HG03378 (cell line): ENCODE measurements around the gene ZC2HC1C.
A peak's percentile ranks its signal among the peaks of the same experiment; 100 is the strongest.
"Not testable (repeated sequence)": the region's sequence is repeated elsewhere in the genome, so short reads cannot be mapped to it uniquely, and the experiment has no call there.

Experiments
- ATAC-seq: cut with Tn5 transposase; IDR thresholded peaks from one replicate; pipeline ENCODE4 v1.9.1; 2021; ENCODE audit warnings: mild to moderate bottlenecking, moderate library complexity; ENCODE audit not compliant: unreplicated experiment

The ZC2HC1C gene

DNA sequence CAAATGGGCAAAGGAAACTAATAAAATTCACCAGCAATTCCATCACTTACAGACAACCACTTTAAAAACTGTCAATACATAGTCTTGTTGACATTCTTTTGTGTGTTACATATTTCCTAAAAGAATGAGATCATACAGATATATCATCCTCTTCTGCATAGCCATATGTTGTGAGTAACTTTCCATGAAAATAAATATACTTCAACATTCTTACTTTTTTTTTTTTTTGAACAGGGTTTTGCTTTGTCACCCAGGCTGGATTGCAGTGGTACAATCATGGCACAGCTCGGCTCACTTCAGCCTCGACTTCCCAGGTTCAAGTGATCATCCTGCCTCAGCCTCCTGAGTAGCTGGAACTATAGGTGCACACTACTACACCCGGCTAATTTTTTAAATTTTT, 20.9 kb downstream of the ZC2HC1C start:
- ATAC-seq, result no peak

DNA sequence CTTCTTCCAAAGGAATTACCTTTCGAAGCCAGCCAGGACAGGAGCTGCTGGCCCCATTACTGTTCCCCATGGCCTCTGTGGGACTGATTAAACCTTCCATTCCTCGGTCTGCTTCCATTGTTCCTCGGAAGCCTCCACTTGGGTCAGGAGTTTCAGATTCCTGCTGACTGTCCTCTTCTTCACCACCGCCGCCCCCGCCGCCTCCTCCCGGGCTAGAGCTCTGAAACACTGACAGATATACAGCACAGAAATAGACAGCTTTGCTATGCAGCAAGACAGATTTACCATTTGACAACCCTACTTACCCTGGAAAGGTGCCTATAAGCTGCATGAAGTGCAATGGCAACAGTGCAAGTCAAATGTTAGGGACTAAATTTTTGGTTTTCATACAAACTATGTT, 21.8 kb downstream of the ZC2HC1C start:
- ATAC-seq, result no peak

DNA sequence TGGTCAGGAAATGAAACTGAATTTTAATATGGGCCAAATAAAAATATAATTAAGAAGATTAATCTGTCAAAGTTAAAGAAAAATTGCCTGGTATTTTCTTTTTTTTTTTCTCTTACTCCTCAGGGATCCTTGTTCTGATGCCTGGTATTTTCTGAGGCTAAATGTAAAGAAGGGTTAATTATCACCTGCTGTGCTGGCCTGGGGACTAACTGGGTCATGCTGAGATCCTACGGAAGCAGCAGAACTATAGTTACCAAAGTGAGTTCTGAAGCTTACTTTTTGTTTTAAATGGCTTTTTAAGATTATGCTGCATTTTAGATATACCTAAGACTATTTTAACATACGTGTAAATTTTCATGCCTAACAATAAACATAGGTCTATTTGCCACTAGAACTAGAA, 23.3 kb downstream of the ZC2HC1C start:
- no peak for ATAC-seq

DNA sequence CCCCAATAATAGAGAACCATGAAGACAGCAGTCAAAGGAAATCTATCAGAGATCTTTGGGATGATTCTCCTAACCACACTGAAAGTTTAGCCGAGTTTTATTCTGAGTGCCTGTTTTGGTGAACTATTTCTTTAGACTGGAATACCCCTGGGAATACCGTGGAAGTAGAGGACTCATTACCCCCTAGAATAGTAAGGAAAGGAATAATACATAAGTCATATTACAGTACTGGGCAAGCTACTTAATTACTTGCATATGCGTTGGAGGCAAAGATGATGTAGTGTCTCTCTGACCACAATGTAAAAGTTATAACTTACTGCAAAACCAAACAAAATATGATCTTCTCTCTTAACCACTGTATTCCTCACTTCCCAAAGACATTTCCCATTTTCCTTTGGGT, 25.5 kb downstream of the ZC2HC1C start:
- no peak for ATAC-seq

DNA sequence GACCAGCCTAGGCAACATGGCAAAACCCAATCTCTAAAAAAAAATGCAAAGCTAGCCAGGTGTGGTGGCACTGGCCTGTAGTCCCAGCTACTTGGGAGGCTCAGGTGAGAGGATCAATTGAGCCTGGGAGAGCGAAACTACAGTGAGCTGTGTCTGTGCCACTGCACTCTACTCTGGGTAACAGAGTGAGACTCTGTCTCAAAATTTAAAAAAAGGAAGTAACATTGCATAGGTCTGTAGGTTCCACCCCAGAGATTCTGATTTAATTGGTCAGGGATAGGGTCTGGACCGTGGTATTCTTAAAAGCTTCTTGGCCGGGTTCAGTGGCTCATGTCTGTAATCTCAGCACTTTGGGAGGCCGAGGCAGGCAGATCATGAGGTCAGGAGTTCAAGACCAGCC, 26.2 kb downstream of the ZC2HC1C start:
- ATAC-seq, result no peak

- ATAC-seq, result no peak
Observed at GRCh38 chr14:75096959-75097358, 27.5 kb downstream of the ZC2HC1C start.

- no peak for ATAC-seq
Observed at GRCh38 chr14:75098212-75098611, 28.8 kb downstream of the ZC2HC1C start.

- ATAC-seq, result no peak
Observed at GRCh38 chr14:75098682-75099081, 29.2 kb downstream of the ZC2HC1C start.

GRCh38 chr14:75101491-75101890, 32.0 kb downstream of the ZC2HC1C start:
- no peak for ATAC-seq

- no peak for ATAC-seq
Observed at GRCh38 chr14:75107186-75107585, 37.7 kb downstream of the ZC2HC1C start.

- ATAC-seq, result no peak
Observed at GRCh38 chr14:75109877-75110276, 40.4 kb downstream of the ZC2HC1C start.

- no peak for ATAC-seq
Observed at GRCh38 chr14:75113932-75114539, 44.6 kb downstream of the ZC2HC1C start.

GRCh38 chr14:75119056-75119455, 49.6 kb downstream of the ZC2HC1C start:
- no peak for ATAC-seq

DNA sequence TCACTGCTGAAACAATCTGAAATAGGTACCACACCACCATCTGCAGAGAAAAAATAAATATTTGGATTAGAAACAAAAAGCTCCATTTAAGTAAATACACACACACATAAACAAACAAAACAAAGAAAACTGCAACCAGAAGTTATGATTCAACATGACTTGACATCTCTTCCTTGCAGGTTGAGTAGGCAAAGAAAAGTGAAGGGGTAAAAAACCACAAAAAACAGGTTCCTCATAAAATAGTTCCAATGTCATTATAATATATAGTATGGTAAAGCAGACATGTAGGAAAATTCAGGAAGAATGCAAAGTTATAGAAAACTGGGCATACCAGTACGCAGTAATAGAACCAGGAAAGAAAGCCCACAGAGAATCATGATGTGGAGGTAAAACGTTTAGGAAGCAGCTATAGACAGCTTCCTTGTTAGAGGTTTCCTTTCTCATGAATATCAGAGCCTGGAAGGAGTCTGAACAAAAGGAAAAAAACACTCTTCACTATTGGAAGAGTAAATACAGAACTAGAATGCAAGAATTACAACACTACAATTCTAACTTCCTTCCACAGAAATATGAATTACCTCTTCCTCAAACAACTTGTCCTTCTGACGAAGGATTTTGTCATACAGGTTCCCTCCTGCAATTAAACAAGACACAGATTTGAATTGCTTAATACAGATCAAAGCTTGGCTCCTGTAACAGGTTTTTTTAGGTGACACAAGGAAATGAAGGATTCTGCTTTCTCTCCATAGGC, 51.3 kb downstream of the ZC2HC1C start:
- no peak for ATAC-seq

DNA sequence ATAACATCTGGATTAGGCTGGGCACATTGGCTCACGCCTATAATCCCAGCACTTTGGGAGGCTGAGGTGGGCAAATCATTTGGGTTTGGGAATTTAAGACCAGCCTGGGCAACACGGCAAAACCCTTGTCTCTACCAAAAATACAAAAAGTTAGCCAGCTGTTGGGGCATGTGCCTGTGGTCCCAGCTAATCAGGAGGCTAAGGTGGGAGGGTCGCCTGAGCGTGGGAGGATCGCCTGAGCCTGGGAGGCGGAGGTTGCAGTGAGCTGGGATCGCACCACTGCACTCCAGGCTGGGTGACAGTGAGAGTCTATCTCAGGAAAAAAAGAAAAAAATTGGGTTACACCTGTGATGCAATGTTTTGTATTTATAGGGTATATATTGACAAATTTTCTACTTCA, 52.1 kb downstream of the ZC2HC1C start:
- no peak for ATAC-seq

- ATAC-seq, result no peak
Observed at GRCh38 chr14:75123991-75124390, 54.5 kb downstream of the ZC2HC1C start.

- ATAC-seq, result no peak
Observed at GRCh38 chr14:75125617-75126016, 56.2 kb downstream of the ZC2HC1C start.

- no peak for ATAC-seq
Observed at GRCh38 chr14:75126121-75126544, 56.7 kb downstream of the ZC2HC1C start.

GRCh38 chr14:75126679-75127473, 57.4 kb downstream of the ZC2HC1C start, which contains the start of gene NEK9:
TSS of gene NEK9 (minus strand) at chr14:75127048. CDS start at chr14:75126921, 127 bp downstream.
- ATAC-seq, result peak; percentile 73

GRCh38 chr14:75127474-75127820, 58.0 kb downstream of the ZC2HC1C start:
- ATAC-seq, result not testable (repeated sequence)

- ATAC-seq, result no peak
Observed at GRCh38 chr14:75127903-75128595, 58.6 kb downstream of the ZC2HC1C start.
